WI38 (cell line): ENCODE data around the gene MAPKAP1.
"Not testable (repeated sequence)": the region's sequence is repeated elsewhere in the genome, so short reads cannot be mapped to it uniquely, and the experiment has no call there.

Source experiments
- H3K4me3 ChIP-seq: 2 replicates; pipeline ENCODE4 v1.5.1; 2011; ENCODE audit warnings: low read depth, mild to moderate bottlenecking, control low read depth, low read length
- CTCF ChIP-seq: IDR thresholded peaks from 2 replicates; pipeline ENCODE4 v1.5.1; 2012; ENCODE audit warnings: low read depth, mild to moderate bottlenecking, control low read depth, low read length

Gene MAPKAP1

GRCh38 chr9:125407974-125408900 lies 298.8 kb downstream of the MAPKAP1 start:
- H3K4me3 ChIP-seq = peak overlapping the region; percentile 60
- peak; percentile 72 for TF ChIP-seq CTCF

DNA sequence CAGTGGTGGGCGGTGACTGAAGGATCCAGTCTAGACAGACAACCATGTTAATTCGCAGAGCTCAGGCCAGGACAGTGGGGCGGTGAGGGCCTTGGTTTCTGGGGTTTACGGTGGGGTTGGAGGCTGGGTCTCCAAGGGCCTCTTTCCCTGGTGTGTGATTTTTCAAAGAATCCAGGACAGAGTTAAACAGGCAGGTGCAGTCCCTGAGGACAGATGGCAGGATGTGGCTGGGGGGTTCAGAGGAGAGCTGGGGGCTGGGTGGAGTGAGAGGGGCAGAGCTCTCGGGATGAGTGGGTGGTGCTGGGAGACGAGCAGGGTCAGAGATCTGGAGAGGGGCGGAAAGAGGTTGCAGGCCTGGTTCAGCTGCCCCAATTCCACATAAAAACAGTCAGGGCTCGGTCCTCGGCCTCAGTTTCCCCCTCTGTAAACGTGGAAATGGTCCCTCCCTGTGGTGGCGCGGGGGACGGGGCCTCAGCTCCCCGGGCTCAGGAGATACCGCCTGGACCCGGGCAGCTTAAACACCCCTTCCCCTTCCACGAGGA lies 299.5 kb downstream of the MAPKAP1 start:
- peak overlapping the region; percentile 60 for H3K4me3 ChIP-seq

DNA sequence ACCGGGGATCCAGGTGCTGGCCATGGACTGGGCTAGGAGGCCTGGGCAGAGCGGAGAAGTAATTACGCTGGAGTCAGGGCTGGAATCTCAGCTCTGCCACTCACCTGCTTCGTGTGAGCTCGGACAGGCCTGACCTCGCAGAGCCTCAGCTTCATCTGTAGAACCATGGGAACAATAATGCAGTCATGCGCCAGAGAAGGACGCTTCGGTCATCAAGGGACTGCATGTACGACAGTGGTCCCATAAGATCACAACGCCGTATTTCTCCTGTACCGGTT lies 300.3 kb downstream of the MAPKAP1 start:
- H3K4me3 ChIP-seq = no peak overlapping the region
- no peak for TF ChIP-seq CTCF

More for the DNA sequence above, 299.5 kb downstream of the MAPKAP1 start:
- no peak for TF ChIP-seq CTCF

- TF ChIP-seq CTCF = no peak
- H3K4me3 ChIP-seq = no peak overlapping the region
Measured at GRCh38 chr9:125405938-125406809, 300.8 kb downstream of the MAPKAP1 start.

GRCh38 chr9:125404733-125405132 lies 302.3 kb downstream of the MAPKAP1 start:
- no peak overlapping the region for H3K4me3 ChIP-seq
- TF ChIP-seq CTCF = no peak

- TF ChIP-seq CTCF = no peak
- H3K4me3 ChIP-seq = no peak overlapping the region
Measured at GRCh38 chr9:125400725-125401716, 306.0 kb downstream of the MAPKAP1 start.

GRCh38 chr9:125400232-125400631 lies 306.8 kb downstream of the MAPKAP1 start:
- not testable (repeated sequence) for H3K4me3 ChIP-seq
